SK-N-MC (cell line): ENCODE measurements around the gene XRRA1.

Source experiments
- DNase-seq: peaks from one replicate; pipeline ENCODE4 v3.0.0-alpha.2; 2011; ENCODE audit warnings: low read depth, low spot score
- H3K27ac ChIP-seq: fragments of 200-600 bp; sonication (generic); 2 replicates; pipeline ENCODE4 v1.5.1; 2016; ENCODE audit warnings: mixed run types
- H3K36me3 ChIP-seq: fragments of 200-600 bp; sonication (generic); 2 replicates; pipeline ENCODE4 v1.6.1; 2017; ENCODE audit warnings: antibody characterized with exemption, low read length, mixed read lengths; ENCODE audit not compliant: insufficient read depth
- H3K4me3 ChIP-seq: fragments of 200-600 bp; sonication (generic); 2 replicates; pipeline ENCODE4 v1.5.1; 2016
- H3K9ac ChIP-seq: fragments of 200-600 bp; sonication (generic); 2 replicates; pipeline ENCODE4 v1.8.0; 2017; ENCODE audit warnings: mixed run types, mixed read lengths; ENCODE audit not compliant: insufficient read length
- H3K9me3 ChIP-seq: fragments of 200-600 bp; sonication (generic); 2 replicates; pipeline ENCODE4 v1.6.1; 2017; ENCODE audit warnings: low read depth, mild to moderate bottlenecking, antibody characterized with exemption, low read length, moderate library complexity, mixed read lengths
- EZH2 ChIP-seq: fragments of 200-600 bp; sonication (generic); IDR thresholded peaks from one replicate; pipeline ENCODE4 v1.6.1; 2017; ENCODE audit warnings: antibody characterized with exemption
- FOXP2 ChIP-seq: optimal IDR thresholded peaks from 2 replicates; pipeline ENCODE3; 2011; ENCODE audit warnings: mild to moderate bottlenecking, moderate library complexity; ENCODE audit not compliant: insufficient read depth; ENCODE audit errors: extremely low read length, control extremely low read depth
- POLR2AphosphoS5 ChIP-seq: IDR thresholded peaks from 2 replicates; pipeline ENCODE4 v1.6.1; 2012; ENCODE audit warnings: mild to moderate bottlenecking, low read depth, low read length, borderline replicate concordance

Gene XRRA1

DNA sequence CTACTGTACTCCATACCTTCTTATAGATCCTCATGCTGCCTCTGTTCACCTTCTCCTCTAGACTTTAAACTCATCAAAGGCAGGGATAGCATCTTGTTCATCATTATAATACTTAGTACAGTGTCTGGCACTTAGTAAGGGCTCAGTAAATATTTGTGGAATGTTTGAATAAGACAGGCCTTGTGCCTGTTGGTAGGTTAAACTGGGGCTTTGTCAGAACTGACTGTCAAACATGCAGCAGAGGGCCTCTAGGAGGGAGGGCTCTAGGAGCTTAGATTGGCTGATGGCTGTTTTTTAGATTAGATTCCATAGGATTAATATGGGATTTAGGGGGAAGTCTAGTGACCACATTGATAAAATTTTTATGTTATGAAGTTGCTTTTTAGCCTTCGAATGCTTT is 129.5 kb downstream of the XRRA1 start:
- Histone ChIP-seq H3K9ac (no peak overlapping the region), H3K36me3 (peaks cover 91% of the 10 kb centered on the region), H3K27ac (no peak overlapping the region), H3K4me3 (no peak overlapping the region), H3K9me3 (peaks cover 4% of the 10 kb centered on the region)
- TF ChIP-seq POLR2AphosphoS5 (no peak), FOXP2 (no peak), EZH2 (no peak)
- no peak for DNase-seq

DNA sequence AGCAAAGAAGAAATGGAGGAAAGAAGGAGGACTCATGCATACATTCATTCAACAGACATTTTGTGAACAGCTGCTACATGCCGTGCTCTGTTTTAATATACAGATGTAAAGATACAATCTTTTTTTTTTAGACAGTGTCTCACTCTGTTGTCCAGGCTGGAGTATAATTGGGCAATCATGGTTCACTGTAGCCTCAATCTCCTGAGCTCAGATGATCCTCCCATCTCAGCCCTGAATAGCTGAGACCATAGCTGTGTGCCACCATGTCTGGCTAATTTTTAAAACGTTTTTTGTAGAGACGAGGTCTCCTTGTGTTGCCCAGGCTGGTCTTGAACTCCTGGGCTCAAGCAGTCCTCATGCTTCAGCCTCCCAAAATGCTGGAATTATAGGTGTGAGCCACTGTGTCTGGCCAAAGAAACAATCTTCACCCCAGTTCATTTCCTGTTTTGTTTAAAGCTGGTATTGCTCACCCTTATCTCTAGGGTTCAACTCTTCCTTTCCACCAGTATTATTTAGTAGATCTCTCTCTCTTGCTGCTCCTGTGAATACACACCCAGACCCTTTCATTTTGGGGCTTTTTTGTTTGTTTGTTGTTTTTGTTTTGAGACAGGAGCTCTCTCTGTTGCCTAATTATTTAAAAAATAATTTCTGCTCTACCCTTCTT is 130.5 kb downstream of the XRRA1 start:
- H3K36me3 ChIP-seq, result peaks cover 85% of the 10 kb centered on the region
- no peaks in the 10 kb centered on the region for H3K9me3 ChIP-seq
- no peak overlapping the region for H3K9ac ChIP-seq
- no peak overlapping the region for H3K4me3 ChIP-seq
- TF ChIP-seq POLR2AphosphoS5, result no peak
- TF ChIP-seq EZH2, result no peak
- H3K27ac ChIP-seq, result no peak overlapping the region
- no peak for DNase-seq

DNA sequence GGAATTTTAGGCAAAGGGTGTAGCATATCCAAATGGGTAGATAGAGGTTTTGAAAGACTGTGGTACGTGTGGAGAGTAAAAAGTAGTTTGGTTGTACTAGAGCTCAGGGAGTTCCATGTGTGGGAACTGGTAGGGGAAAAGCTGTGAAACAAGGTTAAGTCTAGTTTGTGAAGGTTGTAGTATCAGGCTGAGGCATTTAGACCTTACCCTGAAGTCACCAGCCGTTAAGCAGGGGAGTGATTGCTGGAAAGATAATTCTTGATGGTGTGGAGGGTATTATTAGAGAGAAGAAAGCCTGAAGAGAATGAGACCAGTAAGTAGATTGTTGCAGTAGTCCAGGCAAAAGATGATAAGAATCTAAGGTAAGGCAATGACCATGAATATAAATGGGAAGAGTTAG is 132.2 kb downstream of the XRRA1 start:
- no peak for DNase-seq

DNA sequence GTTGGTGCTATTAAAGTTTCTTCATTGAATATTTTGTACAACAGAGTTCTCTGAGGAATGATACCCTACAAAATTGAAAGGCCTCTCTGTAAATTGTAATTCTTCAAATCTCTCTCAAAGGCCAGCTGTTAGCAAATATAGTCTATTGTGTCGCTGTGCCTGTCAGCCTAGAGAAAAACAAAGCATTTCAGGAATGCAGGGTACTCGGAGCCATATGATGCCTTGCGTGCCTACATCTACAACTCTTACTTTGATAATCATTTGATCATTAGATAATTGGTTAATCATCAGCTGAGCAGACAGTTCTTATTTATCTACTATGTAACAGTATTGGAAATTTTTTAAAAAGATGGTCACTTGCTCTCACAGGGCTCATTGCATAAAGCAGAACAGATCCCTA is 132.9 kb downstream of the XRRA1 start:
- H3K4me3 ChIP-seq, result no peak overlapping the region
- TF ChIP-seq POLR2AphosphoS5 (no peak), EZH2 (no peak), FOXP2 (no peak)
- no peak overlapping the region for H3K9ac ChIP-seq
- no peak for DNase-seq
- no peaks in the 10 kb centered on the region for H3K9me3 ChIP-seq
- H3K36me3 ChIP-seq, result peaks cover 75% of the 10 kb centered on the region
- no peak overlapping the region for H3K27ac ChIP-seq

More for the DNA sequence above, 132.2 kb downstream of the XRRA1 start:
- H3K9ac ChIP-seq, result no peak overlapping the region
- no peak for TF ChIP-seq POLR2AphosphoS5
- TF ChIP-seq FOXP2, result no peak
- no peak for TF ChIP-seq EZH2
- H3K4me3 ChIP-seq, result no peak overlapping the region
- no peak overlapping the region for H3K27ac ChIP-seq
- H3K36me3 ChIP-seq, result peaks cover 80% of the 10 kb centered on the region
- no peaks in the 10 kb centered on the region for H3K9me3 ChIP-seq

DNA sequence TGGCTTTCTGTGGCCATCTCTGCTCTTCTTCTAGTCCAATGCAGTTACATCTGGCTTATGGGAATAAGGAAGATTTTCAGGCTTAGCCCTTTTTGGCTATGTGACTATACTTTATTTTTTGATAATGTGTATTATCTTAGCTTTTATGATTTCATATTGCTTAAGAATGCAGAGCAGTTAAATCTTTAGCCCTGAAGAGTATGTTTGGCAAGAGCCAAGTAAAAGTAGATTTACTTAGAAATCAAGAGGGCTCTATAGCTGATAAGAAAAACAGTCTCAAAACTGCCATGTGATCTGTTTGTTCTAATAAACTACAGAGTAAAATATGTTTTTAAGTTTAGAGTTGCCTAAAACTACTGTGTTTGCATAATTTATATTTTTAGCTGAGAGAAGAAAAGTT is 139.1 kb downstream of the XRRA1 start:
- Histone ChIP-seq H3K4me3 (no peak overlapping the region), H3K27ac (0 out of 2 replicates have a peak overlapping the region, but pooled peaks have one; percentile 37), H3K36me3 (peaks cover 37% of the 10 kb centered on the region), H3K9me3 (no peaks in the 10 kb centered on the region), H3K9ac (no peak overlapping the region)
- DNase-seq, result no peak
- TF ChIP-seq POLR2AphosphoS5, result no peak
- no peak for TF ChIP-seq EZH2
- no peak for TF ChIP-seq FOXP2

DNA sequence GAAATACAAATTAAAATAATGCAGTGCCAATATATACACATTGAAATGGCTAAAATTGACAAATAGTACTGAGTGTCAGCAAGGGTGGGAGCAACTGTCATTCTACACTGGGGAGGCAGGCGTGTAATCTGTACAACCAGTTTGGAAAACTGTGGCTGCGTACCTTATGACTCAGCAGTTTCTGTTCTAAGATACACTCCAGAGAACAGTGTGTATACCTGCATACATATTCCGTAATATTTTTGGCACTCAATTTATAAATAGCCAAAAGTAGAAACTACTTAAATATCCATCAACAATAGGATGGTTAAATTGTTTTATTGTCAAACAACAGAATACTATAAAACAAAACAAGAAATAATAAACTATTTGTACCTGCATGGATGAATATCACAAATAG is 142.6 kb downstream of the XRRA1 start:
- Histone ChIP-seq H3K9ac (no peak overlapping the region), H3K27ac (no peak overlapping the region), H3K36me3 (peaks cover 36% of the 10 kb centered on the region), H3K9me3 (no peaks in the 10 kb centered on the region), H3K4me3 (no peak overlapping the region)
- TF ChIP-seq POLR2AphosphoS5 (no peak), EZH2 (no peak), FOXP2 (no peak)
- DNase-seq, result no peak

DNA sequence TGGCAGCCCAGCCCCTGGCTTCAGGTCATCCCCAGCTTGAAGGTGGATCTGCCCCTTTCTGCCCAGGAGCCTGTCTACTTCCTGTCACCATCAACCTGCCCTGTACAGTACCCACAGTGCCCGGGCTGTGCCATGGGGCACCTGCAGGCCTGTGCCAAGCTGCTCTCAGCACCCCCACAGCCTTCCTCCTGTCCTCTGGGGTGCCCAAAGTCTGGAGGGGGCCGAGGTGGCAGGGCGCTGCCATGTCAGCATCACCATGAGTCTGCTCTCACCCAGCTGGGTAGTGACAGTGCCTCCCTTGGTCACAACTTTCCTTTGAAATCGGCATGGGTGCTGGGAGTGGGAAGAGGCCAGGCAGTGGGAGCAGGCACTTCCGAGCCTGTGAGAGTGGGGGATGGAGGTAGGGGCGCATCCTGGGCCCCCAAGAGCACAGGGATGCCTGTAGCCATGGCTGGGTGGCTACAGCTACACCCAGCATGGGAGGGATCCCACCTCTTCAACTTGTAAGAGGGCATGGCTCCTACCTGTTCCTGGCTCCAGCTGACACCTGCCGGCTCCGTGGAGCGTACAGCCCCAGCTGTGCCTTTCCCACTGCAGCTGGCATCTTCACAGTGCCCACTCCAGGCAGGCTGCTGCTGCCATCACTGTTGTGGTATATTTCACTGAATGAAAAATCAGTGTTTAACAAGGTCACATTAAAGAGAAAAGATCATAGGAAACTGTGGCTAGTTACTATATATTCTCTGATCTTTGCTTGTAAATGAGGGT is 157.4 kb downstream of the XRRA1 start:
- no peak for DNase-seq
- TF ChIP-seq EZH2, result no peak
- no peak for TF ChIP-seq FOXP2
- TF ChIP-seq POLR2AphosphoS5, result no peak
- Histone ChIP-seq H3K4me3 (no peak overlapping the region), H3K9me3 (no peaks in the 10 kb centered on the region), H3K36me3 (peaks cover 60% of the 10 kb centered on the region), H3K9ac (no peak overlapping the region), H3K27ac (no peak overlapping the region)
